GM10847 (cell line): ENCODE results near the gene RETN.

Experiments used
- POLR2A ChIP-seq: IDR thresholded peaks from 2 replicates; pipeline ENCODE4 v1.6.1; 2011; ENCODE audit not compliant: insufficient read length; ENCODE audit errors: extremely low read depth

RETN gene

DNA sequence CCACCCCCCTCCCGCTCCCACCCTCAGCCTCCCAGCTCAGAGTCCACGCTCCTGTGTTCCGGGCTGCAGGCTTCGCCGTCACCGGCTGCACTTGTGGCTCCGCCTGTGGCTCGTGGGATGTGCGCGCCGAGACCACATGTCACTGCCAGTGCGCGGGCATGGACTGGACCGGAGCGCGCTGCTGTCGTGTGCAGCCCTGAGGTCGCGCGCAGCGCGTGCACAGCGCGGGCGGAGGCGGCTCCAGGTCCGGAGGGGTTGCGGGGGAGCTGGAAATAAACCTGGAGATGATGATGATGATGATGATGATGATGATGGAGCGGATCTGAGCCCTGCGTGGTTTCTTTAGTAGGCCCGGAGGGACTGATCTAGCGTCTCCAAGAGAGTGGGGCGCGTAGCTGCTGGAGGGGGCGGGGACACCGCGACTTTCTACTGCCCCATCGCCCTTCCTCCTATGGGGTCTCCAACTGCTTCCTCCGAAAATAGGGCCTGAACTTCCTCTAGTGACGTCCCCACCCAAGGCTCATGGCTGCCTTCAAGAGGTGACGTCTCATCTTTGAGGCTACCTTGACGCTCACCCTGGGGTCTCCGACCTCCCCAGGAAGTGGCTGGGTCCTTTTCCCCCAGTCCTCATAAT is 1.4 kb downstream of the RETN start:
- TF ChIP-seq POLR2A: no peak

- TF ChIP-seq POLR2A: no peak
Observed at GRCh38 chr19:7670790-7671189, 1.9 kb downstream of the RETN start.

- no peak for TF ChIP-seq POLR2A
Observed at GRCh38 chr19:7672522-7672921, 3.7 kb downstream of the RETN start.

GRCh38 chr19:7674010-7675005 is 5.5 kb downstream of the RETN start:
- no peak for TF ChIP-seq POLR2A

- no peak for TF ChIP-seq POLR2A
Observed at GRCh38 chr19:7676376-7676775, 7.5 kb downstream of the RETN start.

- TF ChIP-seq POLR2A: no peak
Observed at GRCh38 chr19:7676854-7677253, 8.0 kb downstream of the RETN start, which contains the start of gene MCEMP1. Gene MCEMP1 (plus strand): TSS chr19:7677090. CDS start chr19:7677121, 31 bp downstream.

DNA sequence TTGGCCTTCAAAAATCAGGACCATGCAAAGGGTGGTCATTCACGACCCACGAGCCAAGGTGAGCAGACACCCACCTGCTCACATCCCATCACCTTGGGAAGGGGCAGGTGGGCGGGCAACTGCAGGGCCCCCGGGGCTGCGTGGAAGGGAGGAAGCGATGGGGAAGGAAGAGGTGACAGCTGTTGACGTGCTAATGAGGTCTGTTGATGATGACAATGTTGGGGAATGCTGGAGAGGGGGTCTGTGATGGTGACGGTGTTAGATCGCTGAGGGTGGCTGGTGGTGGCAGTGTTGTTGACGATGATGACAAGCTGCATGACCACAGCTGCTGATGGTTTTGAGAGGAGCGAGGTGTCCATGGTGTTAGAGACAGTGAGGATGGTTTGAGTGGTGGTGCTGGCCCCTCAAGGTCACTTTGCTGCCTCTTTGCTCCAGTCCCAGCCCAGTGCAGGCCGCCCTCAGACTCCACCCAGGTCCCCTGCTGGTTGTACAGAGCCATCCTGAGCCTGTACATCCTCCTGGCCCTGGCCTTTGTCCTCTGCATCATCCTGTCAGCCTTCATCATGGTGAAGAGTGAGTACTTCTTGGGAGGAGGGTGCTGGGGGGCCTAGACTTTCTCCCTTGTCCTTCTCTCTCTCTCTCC is 8.9 kb downstream of the RETN start:
- no peak for TF ChIP-seq POLR2A

GRCh38 chr19:7678971-7679751 is 10.3 kb downstream of the RETN start:
- TF ChIP-seq POLR2A: no peak

DNA sequence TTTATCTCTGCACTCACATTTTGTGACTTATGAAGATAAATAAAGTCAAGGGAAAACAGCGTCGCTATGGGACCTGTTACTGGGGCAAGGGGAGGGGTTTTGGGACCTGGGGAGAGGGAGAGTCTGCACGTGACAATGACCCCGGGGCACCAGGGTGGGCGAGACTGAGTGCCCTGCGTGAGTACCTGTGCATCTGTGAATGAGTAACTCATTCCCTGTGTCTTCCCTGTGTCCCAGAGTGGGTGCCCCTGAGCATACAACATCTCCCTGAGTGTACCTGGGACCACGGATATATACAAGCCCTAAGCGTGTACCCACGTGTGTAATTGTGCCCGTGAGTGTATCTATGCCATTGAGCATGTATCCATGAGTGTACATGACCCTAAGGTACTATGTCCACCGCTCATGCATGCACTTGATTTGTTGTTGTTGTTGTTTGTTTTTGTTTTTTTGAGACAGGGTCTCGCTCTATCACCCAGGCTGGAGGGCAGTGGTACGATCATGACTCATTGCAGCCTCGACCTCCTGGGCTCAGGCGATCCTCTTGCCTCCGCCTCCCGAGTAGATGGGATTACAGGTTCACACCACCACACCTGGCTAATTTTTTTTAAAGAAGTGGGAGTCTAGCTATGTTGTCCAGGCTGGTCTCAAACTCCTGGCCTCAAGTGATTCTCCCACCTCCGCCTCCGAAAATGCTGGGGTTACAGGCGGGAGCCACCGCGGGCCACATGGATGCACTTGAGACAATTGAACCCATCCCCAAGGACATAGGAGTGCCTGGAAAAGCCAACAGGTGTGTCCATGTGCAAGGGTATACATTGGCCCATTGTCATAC is 11.1 kb downstream of the RETN start:
- TF ChIP-seq POLR2A: no peak

DNA sequence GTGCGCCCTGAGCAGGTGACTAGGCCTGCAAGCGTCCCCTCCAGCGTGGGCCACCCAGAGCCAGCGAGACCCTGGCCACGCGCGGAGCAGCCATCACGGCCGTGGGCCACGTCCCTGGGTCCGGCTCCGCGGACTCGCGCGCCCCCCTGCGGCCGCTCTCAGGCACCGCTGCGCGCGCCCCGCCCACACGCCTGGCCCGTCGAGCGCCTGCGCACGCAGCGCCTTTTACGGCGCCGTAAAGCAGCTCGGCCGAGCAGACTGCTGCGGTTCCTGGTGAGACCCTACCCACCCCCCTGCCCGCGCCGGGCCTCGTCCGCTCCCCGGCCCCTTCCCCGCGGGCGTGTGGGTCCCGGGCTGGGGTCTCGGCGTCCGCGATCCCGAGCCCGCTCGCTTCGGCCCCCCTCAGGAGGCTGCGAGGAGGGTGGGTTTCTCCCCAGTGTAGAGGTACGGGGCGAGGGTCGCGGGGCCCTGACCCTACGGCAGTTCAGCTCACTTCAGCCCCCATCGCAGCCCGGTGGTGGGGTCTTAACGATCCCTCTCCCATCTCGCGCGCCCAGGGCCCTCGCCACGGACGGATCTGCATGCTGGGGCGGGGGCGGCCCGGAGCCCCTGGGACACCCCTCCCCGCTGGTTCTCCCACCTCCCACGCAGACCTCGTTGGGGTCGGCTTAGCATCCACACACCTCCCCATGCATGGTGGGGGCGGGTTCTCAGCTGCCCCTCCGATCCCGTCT is 11.9 kb downstream of the RETN start, which contains the start of gene TRAPPC5:
TRAPPC5 (plus strand) TSS at position 228 of the 734 bp plus-strand sequence. CDS start 1,421 bp downstream, outside the sequence.
- peak; percentile 37 for TF ChIP-seq POLR2A

DNA sequence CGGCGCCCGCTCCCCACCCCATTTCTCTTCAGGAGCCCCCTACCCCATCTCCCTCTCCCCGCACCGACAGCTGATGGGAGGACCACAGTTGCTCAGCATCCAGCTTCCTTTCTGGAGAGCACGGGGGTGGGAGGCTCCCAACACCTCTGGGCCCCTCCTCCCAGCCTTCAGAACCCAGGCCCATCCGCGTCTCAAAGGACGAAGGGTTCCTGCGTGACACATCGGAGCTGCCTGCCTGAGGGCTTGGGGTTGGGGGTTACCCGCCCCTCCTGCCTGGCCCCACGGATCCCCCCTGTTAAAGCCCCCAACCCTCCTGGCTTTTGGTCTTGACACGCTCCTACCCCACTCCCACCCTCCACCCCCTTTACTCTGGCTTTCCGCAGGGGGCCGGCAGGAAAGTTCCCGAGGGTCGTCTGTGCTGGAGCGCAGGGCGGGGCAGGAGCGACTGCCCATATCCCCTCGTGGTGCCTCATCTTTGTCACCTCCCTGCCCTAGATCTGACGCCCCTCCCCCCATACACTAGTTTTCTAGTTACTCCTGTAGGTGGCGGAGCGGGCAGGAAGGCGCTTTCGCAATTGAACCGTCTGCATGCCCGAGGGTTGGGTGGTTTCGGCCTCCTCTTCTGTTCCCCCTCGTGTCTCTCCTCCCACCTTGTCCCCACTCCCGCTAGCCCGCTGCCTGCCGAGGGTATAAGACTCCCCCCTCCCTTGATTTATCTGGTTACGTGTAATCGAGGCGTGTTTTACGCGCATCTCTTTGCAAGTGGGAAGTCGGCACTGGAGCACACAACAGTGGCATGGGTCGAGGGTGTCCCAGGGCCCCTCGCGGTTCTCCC is 12.7 kb downstream of the RETN start:
- TF ChIP-seq POLR2A: peak; percentile 35

- no peak for TF ChIP-seq POLR2A
Observed at GRCh38 chr19:7682175-7682855, 13.5 kb downstream of the RETN start.
